HepG2 (cell line): Measurements from ENCODE around the gene IGBP1. TPM values are rescaled to one million over a fixed set of nuclear protein-coding genes. Genes with fewer than 3 reads are reported as not detected.
A peak's percentile ranks its signal among the peaks of the same experiment; 100 is the strongest.

ENCODE experiments used
- FOXC1 ChIP-seq: sonication (generic); formaldehyde crosslinking; IDR thresholded peaks from 2 replicates; pipeline ENCODE4 v1.8.0; 2022; ENCODE audit warnings: mild to moderate bottlenecking, missing genetic modification reagents, borderline replicate concordance
- FOXO1 ChIP-seq: sonication (generic); formaldehyde crosslinking; IDR thresholded peaks from 2 replicates; pipeline ENCODE4 v1.4.0; 2020; ENCODE audit warnings: missing genetic modification reagents
- GLMP ChIP-seq: sonication (generic); formaldehyde crosslinking; IDR thresholded peaks from 2 replicates; pipeline ENCODE4 v1.9.0; 2021; ENCODE audit warnings: missing genetic modification reagents, mild to moderate bottlenecking, borderline replicate concordance
- MAFK ChIP-seq, 2 experiments: IDR thresholded peaks in 1 of 2; conservative IDR thresholded peaks in 1 of 2; 2 replicates each; pipeline ENCODE4 v1.6.1; 2011; ENCODE audit warnings: improper control_type of control experiment in 2 of 2, low read length in 2 of 2
- NR2C2 ChIP-seq: sonication (generic); formaldehyde crosslinking; IDR thresholded peaks from 2 replicates; pipeline ENCODE4 v1.4.0; 2020; ENCODE audit warnings: missing genetic modification reagents, mild to moderate bottlenecking, moderate library complexity, borderline replicate concordance
- PHF20 ChIP-seq: sonication (generic); formaldehyde crosslinking; IDR thresholded peaks from 2 replicates; pipeline ENCODE4 v1.5.0; 2020; ENCODE audit warnings: mild to moderate bottlenecking, missing genetic modification reagents
- SNAPC5 ChIP-seq: sonication (generic); formaldehyde crosslinking; IDR thresholded peaks from 2 replicates; pipeline ENCODE4 v1.8.1; 2023; ENCODE audit warnings: mild to moderate bottlenecking, missing genetic modification reagents, borderline replicate concordance
- THAP9 ChIP-seq: sonication (generic); formaldehyde crosslinking; IDR thresholded peaks from 2 replicates; pipeline ENCODE4; 2020; ENCODE audit warnings: missing genetic modification reagents, mild to moderate bottlenecking, borderline replicate concordance
- ZBTB33 ChIP-seq: sonication (generic); formaldehyde crosslinking; IDR thresholded peaks from 2 replicates; pipeline ENCODE4 v1.4.0; 2020; ENCODE audit warnings: missing genetic modification reagents
- ZNF121 ChIP-seq: sonication (generic); formaldehyde crosslinking; IDR thresholded peaks from 2 replicates; pipeline ENCODE4 v1.5.0; 2020; ENCODE audit warnings: mild to moderate bottlenecking, missing genetic modification reagents
- ZNF275 ChIP-seq: sonication (generic); formaldehyde crosslinking; IDR thresholded peaks from 2 replicates; pipeline ENCODE4 v1.8.0; 2022; ENCODE audit warnings: missing genetic modification reagents, mild to moderate bottlenecking, inconsistent platforms, borderline replicate concordance
- ZNF609 ChIP-seq: sonication (generic); formaldehyde crosslinking; IDR thresholded peaks from 2 replicates; pipeline ENCODE4 v1.4.0; 2020; ENCODE audit warnings: mild to moderate bottlenecking, missing genetic modification reagents, borderline replicate concordance
- ZNF644 ChIP-seq: IDR thresholded peaks from 2 replicates; pipeline ENCODE4 v1.6.1; 2016; ENCODE audit warnings: low read depth
- polyA plus RNA-seq, 8 experiments: library from polyadenylated mRNA; depleted of rRNA in 3 of 8; stranded (reverse) in 7 of 8; unstranded in 1 of 8; fragments of >200 nt; fragmentation: Illumina TruSeq in 4 of 8; extraction: Trizol in 4 of 8; gene quantifications; 2 replicates each; pipeline versions ENCODE4 v1.2.1 to v1.2.3, GENCODE V29; 2011 to 2016; ENCODE audit warnings: low read depth in 4 of 8, missing spikeins in 1 of 8, mixed read lengths in 1 of 8; ENCODE audit not compliant: insufficient read depth in 1 of 8
- total RNA-seq, 5 experiments: library from RNA; depleted of rRNA; stranded (reverse); fragments of >200 nt; fragmentation: Illumina TruSeq; extraction: Trizol; gene quantifications; 2 replicates each; pipeline ENCODE4 v1.2.3, GENCODE V29; 2016; ENCODE audit warnings: low read depth in 1 of 5

IGBP1 gene
- total and polyA plus RNA-seq, 2 of the 13 experiments (the other 11 are each of a cell fraction or from before 2014, with no cell fraction given), result 59.3 to 103 TPM

GRCh38 chrX:70134116-70134477 is 850 bp downstream of the IGBP1 start (continued):
- TF ChIP-seq THAP9 (CRISPR knock-in tag) (peak; percentile 99), NR2C2 (CRISPR knock-in tag) (peak; percentile 95), ZNF644 (CRISPR knock-in tag) (no peak), MAFK (conservative IDR thresholded peaks at IDR 0.05 in 1 of 2, IDR thresholded peaks at IDR 0.05 in 1 of 2; ENCODE audit: low read length in 2 of 2) (no peak), ZNF275 (no peak), ZNF121 (no peak), FOXC1 (no peak), GLMP (CRISPR knock-in tag) (no peak), SNAPC5 (CRISPR knock-in tag) (no peak), ZNF609 (CRISPR knock-in tag) (no peak), ZBTB33 (CRISPR knock-in tag) (no peak), FOXO1 (CRISPR knock-in tag) (no peak), PHF20 (0 out of 2 replicates have a peak, but pooled peaks have one; percentile 2)
